T47D (cell line): ENCODE data around the gene PIR.
A peak's percentile ranks its signal among the peaks of the same experiment; 100 is the strongest.

Experiments
- DNase-seq, 2 experiments: peaks; one replicate each; pipeline versions ENCODE4 v3.0.0 to v3.0.0-alpha.2; 2011 to 2012; ENCODE audit warnings: low read depth in 1 of 2, low spot score in 1 of 2
- JUND ChIP-seq: IDR thresholded peaks from 2 replicates; pipeline ENCODE4 v1.6.1; 2012; ENCODE audit warnings: low read depth
- in situ Hi-C: cut with HindIII; loops from 2 replicates; pipeline ENCODE4 v1.10.0; 2016; ENCODE audit warnings: low sequenced_read_pairs, low pct_unique_long_range_greater_than_20kb

PIR gene

GRCh38 chrX:15430584-15430983 is 62.5 kb downstream of the PIR start:
- TF ChIP-seq JUND: no peak
- in situ Hi-C loops: no loop called here
- DNase-seq: no peak

DNA sequence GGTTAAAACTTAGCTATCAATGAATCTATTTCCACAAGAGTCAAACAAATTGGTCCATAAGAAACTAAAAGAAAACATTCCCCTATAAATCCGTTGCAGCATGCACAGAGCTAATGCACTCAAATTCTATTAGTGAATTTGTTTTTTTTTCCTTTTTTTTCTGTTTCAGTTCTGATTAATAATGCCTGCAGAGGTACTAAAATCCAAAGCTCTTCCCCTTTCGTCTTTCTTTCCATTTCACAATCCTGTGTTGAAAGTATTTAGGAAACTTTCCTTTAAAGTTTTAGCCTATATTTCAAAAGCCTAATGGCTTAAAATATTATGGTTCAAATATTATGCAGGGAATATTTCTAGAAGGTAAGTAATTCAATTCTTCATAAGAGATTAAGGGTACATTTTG is 63.1 kb downstream of the PIR start:
- in situ Hi-C loops: no loop called here
- no peak for TF ChIP-seq JUND
- no peak for DNase-seq

- in situ Hi-C loops: no loop called here
- TF ChIP-seq JUND: no peak
- DNase-seq: no peak
Observed at GRCh38 chrX:15425024-15425423, 68.1 kb downstream of the PIR start.

DNA sequence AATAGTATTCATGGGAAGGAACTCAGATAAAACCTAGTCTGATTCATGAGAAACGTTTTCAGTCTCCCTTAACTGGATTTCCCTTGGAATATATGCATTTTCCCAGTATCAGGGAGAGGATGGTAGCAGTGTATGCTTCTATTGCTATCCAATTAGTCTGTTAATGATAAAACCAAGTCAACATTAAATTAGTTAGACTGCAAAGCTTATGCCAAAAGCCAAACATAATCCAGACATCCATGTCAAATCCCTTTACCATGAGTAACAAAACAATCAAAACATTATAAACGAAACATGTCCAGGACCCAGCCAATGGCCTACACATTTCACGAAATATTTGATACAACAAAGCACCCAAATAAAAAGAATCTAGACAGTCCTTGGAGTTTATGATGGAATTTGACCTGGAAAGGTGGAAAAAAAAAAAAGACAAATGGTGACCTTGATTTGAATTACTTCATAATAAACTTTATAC is 74.4 kb downstream of the PIR start:
- no peak for TF ChIP-seq JUND
- in situ Hi-C loops: no loop called here
- DNase-seq: no peak

- no peak for TF ChIP-seq JUND
- DNase-seq: no peak
Observed at GRCh38 chrX:15418041-15418706, 75.0 kb downstream of the PIR start.

DNA sequence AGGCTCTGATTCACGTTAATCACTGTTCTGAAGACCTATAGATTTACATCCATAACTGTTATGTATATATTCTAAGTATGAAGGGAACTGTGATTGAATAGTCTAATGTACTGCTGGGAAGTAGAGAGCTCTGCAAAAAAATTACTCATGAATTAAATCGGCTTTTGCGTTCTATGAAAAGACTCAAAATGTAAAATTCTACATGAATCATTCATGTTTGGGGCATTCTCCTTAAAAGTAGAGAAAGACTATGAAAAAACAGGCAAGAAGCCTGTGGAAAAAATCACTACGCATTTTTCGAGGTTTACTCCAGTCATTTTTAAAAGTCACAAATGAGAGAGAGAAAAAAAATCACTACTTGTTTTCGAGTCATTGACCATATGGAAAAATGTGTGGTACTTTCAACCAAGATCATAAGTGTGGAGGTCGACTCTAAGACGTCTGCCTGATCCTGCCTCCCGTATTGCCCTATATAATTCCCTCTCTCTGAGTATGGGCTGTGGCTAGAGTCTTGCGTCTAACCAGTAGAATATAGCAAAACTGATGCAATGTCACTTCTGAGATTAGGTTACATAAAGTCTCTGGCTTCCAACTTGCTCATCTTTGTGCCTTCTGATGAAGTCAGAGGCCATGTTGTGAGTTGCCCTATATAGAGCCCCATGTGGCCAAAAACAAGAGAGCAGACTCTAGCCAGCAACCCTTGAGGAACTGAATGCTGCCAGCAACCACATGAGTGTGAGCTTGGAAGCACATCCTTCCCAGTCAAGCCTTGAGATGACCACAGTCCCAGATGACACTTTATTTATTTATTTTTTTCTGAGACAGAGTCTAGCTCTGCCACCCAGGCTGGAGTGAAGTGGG is 76.8 kb downstream of the PIR start:
- no peak for DNase-seq
- TF ChIP-seq JUND: no peak
- in situ Hi-C loops: no loop called here

More at GRCh38 chrX:15418041-15418706, 75.0 kb downstream of the PIR start:
- in situ Hi-C loops: no loop called here

DNA sequence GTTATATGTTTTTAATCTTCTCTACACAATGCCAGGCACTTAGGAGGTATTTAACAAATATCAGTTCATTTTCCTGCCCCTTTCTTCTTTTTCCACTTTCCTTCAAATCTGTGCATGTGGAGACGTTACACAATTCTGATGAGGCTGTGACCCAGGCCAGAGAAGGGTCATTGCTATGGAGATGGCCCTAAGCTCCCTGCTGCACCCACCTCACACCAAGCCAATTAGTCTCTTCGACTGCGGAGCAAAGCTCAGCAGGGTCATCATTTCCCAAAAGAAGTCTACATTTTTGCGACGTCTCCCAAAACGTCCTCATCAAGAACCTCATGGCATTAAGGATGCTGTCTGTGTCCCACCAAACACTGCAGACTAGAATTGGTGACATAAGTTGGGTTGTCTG is 80.0 kb downstream of the PIR start:
- in situ Hi-C loops: no loop called here
- no peak for TF ChIP-seq JUND
- DNase-seq: no peak

DNA sequence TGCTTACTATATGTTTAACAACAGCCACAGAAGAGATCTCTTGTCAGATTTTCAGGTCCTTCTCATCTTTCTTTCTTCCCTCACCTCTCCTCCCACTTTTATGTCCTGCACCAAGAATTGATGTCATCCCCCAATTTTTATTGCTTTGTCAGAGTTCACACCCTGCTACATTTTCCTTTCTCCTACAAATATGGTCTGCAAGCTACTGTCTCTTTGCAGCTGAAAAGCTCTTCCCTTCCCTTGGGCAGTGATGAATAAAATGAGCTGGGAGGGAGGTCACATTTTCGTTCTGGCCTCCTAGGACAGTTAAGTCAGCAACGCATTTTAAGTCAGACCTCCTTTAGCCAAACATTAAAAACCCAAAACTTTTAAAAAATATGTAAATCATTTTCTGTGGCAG is 82.2 kb downstream of the PIR start:
- no peak for TF ChIP-seq JUND
- DNase-seq: no peak
- in situ Hi-C loops: no loop called here

DNA sequence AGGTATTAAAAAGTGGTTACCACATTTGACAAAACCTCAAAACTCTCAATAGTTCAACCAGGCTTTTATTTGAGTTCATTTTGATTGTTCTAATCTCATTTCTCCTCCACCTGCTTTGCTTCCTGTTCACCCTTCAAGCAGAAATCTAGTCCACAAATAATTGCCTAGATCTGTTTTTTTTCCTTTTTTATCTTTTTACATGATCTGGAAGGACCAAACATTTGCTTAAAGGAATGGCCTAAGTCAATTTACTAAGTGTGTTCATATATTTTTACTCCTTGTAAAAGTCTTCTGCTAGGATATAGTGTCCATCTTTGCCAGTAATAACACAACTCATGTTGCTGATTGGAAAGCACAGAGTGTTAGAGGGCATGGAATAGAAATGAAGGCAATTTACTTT is 82.7 kb downstream of the PIR start:
- in situ Hi-C loops: no loop called here
- TF ChIP-seq JUND: no peak
- DNase-seq: peak in 1 of 2 experiments; percentile 5

GRCh38 chrX:15405846-15406245 is 87.3 kb downstream of the PIR start:
- no peak for TF ChIP-seq JUND
- no peak for DNase-seq
- in situ Hi-C loops: no loop called here

DNA sequence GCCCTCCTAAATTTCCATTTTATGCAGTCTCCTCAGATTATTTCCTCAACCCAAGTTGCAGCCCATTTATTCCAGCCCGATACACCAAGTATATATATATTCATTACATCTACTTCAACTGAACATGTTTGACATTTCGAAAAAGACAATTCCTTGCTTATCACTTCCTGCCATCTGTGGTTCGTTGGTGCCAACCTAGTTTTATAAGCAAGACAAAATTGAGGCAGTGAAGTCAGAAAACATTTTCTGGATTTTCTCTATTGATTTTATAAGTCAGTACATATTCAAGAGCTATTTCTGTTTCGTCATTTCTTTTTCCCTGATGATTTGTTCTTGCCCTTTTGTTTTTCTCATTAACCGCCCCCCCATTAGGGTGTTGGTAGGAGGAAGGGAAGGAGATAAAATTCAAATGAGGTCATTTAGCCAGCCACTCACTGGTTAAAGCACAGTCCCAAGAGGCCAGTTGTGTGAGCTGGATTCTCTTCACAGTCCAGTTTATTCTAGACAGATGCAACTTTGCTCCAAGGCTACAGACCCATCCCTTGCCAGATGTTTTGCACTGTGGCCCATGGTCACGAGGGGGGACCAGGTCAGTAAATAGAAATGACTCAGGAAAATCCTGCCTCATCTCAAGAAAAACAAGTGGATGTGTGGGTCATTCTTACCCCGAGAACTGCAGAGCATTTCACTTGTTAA is 88.6 kb downstream of the PIR start:
- no peak for DNase-seq
- in situ Hi-C loops: no loop called here
- TF ChIP-seq JUND: no peak

DNA sequence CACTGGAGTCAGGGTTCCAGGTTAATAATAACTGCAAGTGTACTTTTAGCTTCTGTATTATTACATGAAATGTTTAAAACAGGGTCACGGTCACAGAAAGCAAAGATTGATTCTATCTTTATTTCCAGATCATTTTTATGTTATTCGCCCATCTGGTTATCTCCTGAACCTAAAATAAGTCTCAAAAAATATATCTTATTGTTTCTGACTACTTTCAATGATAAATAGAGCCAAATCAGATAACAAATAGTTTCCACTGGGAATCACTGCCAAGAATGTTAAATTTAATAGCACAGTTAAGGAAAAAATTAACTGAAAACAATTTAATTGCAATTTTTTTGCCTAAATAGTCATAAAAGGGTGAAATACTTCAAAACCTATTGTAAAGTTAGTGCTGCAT is 91.8 kb downstream of the PIR start:
- in situ Hi-C loops: no loop called here

GRCh38 chrX:15399962-15400391 is 93.2 kb downstream of the PIR start:
- DNase-seq: no peak
- in situ Hi-C loops: no loop called here
- no peak for TF ChIP-seq JUND

More for the DNA sequence above, 91.8 kb downstream of the PIR start:
- no peak for TF ChIP-seq JUND
- DNase-seq: no peak
